HUES6 (cell line): Measurements from ENCODE around the gene CCNY.
A peak's percentile ranks its signal among the peaks of the same experiment; 100 is the strongest.

Source experiments
- H3K27ac ChIP-seq: 2 replicates; pipeline ENCODE4 v1.7.0; 2013; ENCODE audit warnings: low read depth, mild to moderate bottlenecking, low read length, inconsistent platforms
- H3K27me3 ChIP-seq: 2 replicates; pipeline ENCODE4 v1.6.1; 2013; ENCODE audit warnings: low read length; ENCODE audit not compliant: control insufficient read depth, insufficient read depth
- H3K36me3 ChIP-seq: 2 replicates; pipeline ENCODE4 v1.6.1; 2013; ENCODE audit warnings: low read length; ENCODE audit not compliant: control insufficient read depth, insufficient read depth
- H3K4me1 ChIP-seq: 2 replicates; pipeline ENCODE4 v1.6.1; 2013; ENCODE audit warnings: low read length; ENCODE audit not compliant: control insufficient read depth, insufficient read depth
- H3K4me3 ChIP-seq: 2 replicates; pipeline ENCODE4 v1.5.1; 2013; ENCODE audit warnings: low read depth, low read length
- H3K9ac ChIP-seq: one replicate; pipeline ENCODE4 v1.6.1; 2013; ENCODE audit warnings: mild to moderate bottlenecking, low read length
- H3K9me3 ChIP-seq: 2 replicates; pipeline ENCODE4 v1.6.1; 2013; ENCODE audit warnings: low read depth, low read length; ENCODE audit not compliant: control insufficient read depth, insufficient read depth

The CCNY gene

GRCh38 chr10:35334297-35334696 lies 2.0 kb upstream of the CCNY start:
- Histone ChIP-seq H3K4me3 (no peak overlapping the region), H3K9ac (no peak overlapping the region), H3K27me3 (no peaks in the 10 kb centered on the region), H3K9me3 (peaks cover 10% of the 10 kb centered on the region; the same call in 1 of the 2 replicates), H3K36me3 (peaks cover 8% of the 10 kb centered on the region; the same call in 1 of the 2 replicates), H3K27ac (no peak overlapping the region), H3K4me1 (peaks cover 14% of the 10 kb centered on the region)

DNA sequence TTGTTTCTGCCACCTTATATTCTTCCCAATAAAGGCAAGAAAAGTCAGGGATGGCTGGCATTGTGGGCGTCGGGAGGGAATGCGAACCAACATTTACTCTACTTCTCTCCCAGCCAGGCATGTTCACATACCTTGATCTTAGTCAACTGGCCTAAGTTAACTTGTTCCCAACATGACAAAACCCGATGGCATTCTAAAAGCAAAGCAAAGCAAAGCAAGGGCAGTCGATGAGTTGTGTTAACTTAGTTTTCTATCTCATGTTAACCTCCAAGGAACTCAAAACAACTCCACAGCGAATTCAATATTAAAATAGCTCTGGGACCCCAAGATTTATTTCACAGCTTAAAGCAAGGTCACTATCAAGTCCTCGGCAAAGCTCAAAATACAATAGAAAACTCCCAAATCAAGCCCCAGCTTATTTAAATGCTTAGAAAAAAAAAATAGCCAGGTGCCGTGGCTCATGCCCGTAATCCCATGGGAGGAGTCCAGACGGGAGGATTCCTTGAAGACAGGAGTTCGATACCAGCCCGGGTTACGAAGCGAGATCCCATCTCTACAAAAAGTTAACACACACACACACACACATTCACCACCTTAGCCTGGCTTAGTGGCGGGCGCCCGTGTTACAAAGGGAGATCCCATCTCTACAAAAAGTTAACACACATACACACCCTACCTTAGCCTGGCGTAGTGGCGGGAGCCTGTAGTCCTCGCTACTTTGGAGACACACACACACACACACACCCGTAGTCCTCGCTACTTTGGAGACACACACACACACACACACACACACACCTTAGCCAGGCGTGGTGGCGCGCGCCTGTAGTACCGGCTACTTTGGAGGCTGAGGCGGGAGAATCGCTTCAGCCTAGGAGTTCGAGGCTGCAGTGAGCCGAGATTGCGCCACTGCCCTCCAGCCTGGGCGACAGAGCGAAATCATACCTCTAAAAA lies 901 bp upstream of the CCNY start:
- Histone ChIP-seq H3K9ac (peak overlapping the region; percentile 89), H3K36me3 (peaks cover 8% of the 10 kb centered on the region; the same call in 1 of the 2 replicates), H3K9me3 (peaks cover 10% of the 10 kb centered on the region; the same call in 1 of the 2 replicates), H3K27ac (peak overlapping the region; percentile 82; the same call in 1 of the 2 replicates), H3K4me1 (0 out of 2 replicates have a peak, but pooled peaks cover 6% of the 10 kb centered on the region), H3K27me3 (no peaks in the 10 kb centered on the region), H3K4me3 (peak overlapping the region; percentile 94)

DNA sequence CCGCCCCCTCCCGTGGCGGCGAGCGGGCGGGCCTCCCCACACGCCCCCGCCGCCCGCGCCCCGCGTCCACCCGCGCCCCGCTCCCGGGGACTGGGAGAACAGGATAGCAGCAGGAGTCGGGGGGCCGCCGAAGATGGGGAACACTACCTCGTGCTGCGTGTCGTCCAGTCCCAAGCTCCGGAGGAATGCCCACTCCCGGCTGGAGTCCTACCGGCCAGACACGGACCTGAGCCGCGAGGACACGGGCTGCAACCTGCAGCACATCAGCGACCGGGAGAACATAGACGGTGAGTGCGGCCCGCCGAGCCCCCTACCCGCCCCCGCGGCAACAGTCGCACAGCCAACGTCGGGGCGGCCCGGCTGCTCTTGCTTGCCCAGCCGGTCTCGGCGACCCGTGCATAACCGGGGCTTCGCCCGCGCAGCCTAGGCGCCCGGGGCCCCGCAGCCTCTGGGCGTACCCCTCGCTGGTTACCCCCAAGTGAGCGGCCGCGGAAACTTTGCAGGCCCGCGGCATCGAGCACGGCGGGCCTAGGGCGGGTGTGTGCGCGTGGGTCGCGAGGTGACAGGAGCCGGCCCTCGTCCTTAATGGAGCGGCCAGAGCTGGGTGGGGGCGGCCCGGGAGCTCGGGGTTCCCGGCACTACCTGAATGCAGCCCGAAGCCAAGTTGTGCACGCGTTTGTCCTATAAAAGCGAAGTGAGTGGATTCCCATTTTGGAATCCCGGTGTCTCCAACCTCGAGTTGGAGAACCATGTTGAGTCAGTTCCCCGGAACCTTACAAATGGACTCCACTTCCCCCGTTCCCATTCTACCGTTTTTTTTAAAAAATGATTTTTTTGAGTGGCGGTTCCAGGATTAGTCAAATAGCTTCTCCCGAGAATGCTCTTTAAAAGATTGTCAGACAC lies 863 bp downstream of the CCNY start:
- peaks cover 12% of the 10 kb centered on the region; the same call in 1 of the 2 replicates for H3K4me1 ChIP-seq
- H3K4me3 ChIP-seq = peak overlapping the region; percentile 80

GRCh38 chr10:35339942-35340341 lies 3.6 kb downstream of the CCNY start:
- H3K27ac ChIP-seq = no peak overlapping the region
- H3K9me3 ChIP-seq = no peaks in the 10 kb centered on the region
- H3K4me1 ChIP-seq = peaks cover 12% of the 10 kb centered on the region; the same call in 1 of the 2 replicates
- no peaks in the 10 kb centered on the region for H3K27me3 ChIP-seq
- no peaks in the 10 kb centered on the region for H3K36me3 ChIP-seq
- H3K9ac ChIP-seq = no peak overlapping the region
- H3K4me3 ChIP-seq = no peak overlapping the region

More for the DNA sequence above, 863 bp downstream of the CCNY start:
- Histone ChIP-seq H3K27me3 (no peaks in the 10 kb centered on the region), H3K9me3 (peaks cover 10% of the 10 kb centered on the region; the same call in 1 of the 2 replicates), H3K36me3 (peaks cover 8% of the 10 kb centered on the region; the same call in 1 of the 2 replicates), H3K27ac (no peak overlapping the region), H3K9ac (peak overlapping the region; percentile 74)

DNA sequence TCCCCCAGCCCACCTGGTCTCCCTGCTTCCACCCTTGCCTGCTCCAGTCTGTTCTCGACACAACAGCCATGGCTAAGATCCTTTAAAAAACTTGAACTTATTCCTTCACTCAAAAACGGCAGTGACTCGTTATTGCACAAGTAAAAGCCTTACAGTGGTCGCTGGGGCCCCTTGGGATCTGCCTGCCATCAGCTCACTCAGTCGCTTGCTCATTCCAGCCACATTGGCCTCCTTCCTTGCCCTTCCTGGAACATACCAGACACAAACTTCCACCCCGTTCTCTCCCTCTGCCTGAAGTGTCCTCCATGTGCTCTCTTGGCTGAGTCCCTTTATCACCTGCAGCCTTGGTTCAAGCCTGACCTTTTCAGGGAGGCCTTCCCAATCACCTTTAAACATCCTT lies 4.7 kb downstream of the CCNY start:
- Histone ChIP-seq H3K36me3 (no peaks in the 10 kb centered on the region), H3K4me1 (peaks cover 7% of the 10 kb centered on the region; the same call in 1 of the 2 replicates), H3K27me3 (no peaks in the 10 kb centered on the region), H3K9me3 (no peaks in the 10 kb centered on the region), H3K9ac (no peak overlapping the region), H3K4me3 (no peak overlapping the region), H3K27ac (no peak overlapping the region)

DNA sequence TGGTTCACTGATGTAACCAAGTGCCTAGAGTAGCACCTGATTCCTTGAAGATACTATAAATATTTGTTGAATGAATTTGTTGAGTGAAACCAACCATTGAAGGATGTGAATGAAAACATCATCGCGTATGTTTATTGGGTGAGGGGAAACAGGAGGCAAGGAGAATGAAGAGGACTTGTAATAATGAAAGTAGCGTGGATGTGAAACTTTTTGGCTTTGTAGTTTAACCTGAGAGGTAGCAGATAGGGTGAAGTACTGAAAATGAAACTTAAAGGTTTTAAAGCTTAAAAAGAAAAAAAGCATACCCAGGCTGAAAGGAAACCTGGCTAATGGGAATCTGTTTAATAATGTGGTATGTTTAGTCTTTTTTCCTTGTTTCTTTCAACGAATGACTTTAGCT lies 5.2 kb downstream of the CCNY start:
- Histone ChIP-seq H3K9me3 (no peaks in the 10 kb centered on the region), H3K27ac (no peak overlapping the region), H3K9ac (no peak overlapping the region), H3K27me3 (no peaks in the 10 kb centered on the region), H3K4me3 (no peak overlapping the region), H3K36me3 (no peaks in the 10 kb centered on the region), H3K4me1 (peaks cover 9% of the 10 kb centered on the region; the same call in 1 of the 2 replicates)

DNA sequence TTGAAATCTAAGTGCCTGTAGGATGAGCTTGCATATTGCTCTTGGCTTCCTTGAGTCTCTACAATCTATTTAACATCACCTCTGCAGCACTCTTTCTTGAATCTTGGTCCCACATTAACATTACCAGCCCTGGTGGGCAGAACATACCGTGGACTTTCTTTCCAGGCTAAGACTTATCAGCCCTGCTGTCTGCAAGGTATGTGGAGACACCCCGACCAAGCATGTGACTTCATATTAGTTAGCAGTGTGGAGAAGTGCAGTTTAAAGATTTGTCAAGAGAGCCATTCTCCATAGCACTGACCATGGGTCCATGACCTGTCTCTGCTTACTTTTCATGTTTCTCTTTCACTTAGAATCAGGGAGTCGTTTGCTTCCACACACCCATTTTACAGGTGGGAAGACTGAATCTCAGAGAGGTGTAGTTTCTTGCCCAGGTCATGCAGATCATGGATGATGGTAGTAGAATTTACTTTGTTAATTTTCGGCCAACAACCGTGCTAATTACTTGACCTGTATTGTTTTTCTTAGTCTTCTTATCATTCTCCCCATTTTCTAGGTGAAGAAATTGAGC lies 6.0 kb downstream of the CCNY start:
- Histone ChIP-seq H3K9ac (no peak overlapping the region), H3K9me3 (no peaks in the 10 kb centered on the region), H3K4me3 (no peak overlapping the region), H3K36me3 (no peaks in the 10 kb centered on the region), H3K27me3 (no peaks in the 10 kb centered on the region), H3K27ac (no peak overlapping the region), H3K4me1 (peaks cover 9% of the 10 kb centered on the region; the same call in 1 of the 2 replicates)

DNA sequence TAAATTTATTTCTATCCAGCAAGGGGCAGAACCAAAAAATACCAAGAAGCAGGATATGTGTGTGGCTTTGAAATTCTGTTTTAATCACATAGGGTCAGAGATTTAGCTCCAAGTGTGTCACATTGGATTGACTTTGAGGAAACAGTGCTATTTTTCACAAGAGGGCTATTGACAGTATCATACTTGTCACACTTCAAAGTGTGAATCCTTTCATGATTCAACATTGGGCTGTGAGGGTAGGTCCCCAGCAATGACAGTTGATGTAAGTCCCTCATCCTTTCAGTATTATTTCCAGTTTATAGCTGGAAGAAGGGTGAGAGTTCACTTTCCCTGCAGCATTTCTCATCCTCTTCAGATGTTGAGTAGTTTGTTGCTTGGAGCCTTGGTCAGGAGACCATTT lies 7.4 kb downstream of the CCNY start:
- Histone ChIP-seq H3K27ac (no peak overlapping the region), H3K4me3 (no peak overlapping the region), H3K27me3 (no peaks in the 10 kb centered on the region), H3K9ac (no peak overlapping the region), H3K36me3 (no peaks in the 10 kb centered on the region), H3K4me1 (peaks cover 15% of the 10 kb centered on the region), H3K9me3 (no peaks in the 10 kb centered on the region)

DNA sequence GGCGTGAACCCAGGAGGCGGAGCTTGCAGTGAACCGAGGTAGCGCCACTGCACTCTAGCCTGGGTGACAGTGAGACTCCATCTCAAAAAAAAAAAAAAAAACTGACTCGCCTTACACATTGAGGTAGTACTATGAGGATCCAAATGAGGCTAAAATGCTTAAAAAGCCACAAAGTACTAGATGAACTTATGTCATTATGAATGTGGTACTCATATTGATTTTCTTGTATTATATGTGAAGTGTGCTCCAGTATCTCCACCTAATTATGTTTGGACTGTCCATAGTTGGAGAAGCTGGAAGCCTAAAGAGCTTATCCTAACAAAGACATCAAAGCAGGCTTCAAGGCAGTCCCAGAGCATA lies 9.1 kb downstream of the CCNY start:
- Histone ChIP-seq H3K9ac (no peak overlapping the region), H3K4me1 (peaks cover 23% of the 10 kb centered on the region), H3K4me3 (no peak overlapping the region), H3K36me3 (no peaks in the 10 kb centered on the region), H3K27ac (no peak overlapping the region), H3K9me3 (no peaks in the 10 kb centered on the region), H3K27me3 (no peaks in the 10 kb centered on the region)

- H3K4me3 ChIP-seq = no peak overlapping the region
- peaks cover 17% of the 10 kb centered on the region for H3K4me1 ChIP-seq
These were observed 9.9 kb downstream of the CCNY start for GRCh38 chr10:35346248-35346647.

More at GRCh38 chr10:35346248-35346647, 9.9 kb downstream of the CCNY start:
- H3K36me3 ChIP-seq = no peaks in the 10 kb centered on the region
- H3K27me3 ChIP-seq = no peaks in the 10 kb centered on the region
- no peaks in the 10 kb centered on the region for H3K9me3 ChIP-seq
- H3K9ac ChIP-seq = no peak overlapping the region
- no peak overlapping the region for H3K27ac ChIP-seq
